WI38 (cell line): ENCODE data around the gene CHD9NB.

Experiments
- H3K4me3 ChIP-seq: 2 replicates; pipeline ENCODE4 v1.5.1; 2011; ENCODE audit warnings: low read depth, mild to moderate bottlenecking, control low read depth, low read length
- TF ChIP-seq, protein P1 (sequence below): IDR thresholded peaks from 2 replicates; pipeline ENCODE4 v1.5.1; 2012; ENCODE audit warnings: low read depth, mild to moderate bottlenecking, control low read depth, low read length

CHD9NB gene

GRCh38 chr16:53094013-53094630 is 41.4 kb upstream of the CHD9NB start:
- no peak overlapping the region for H3K4me3 ChIP-seq
- TF ChIP-seq, protein P1, sequence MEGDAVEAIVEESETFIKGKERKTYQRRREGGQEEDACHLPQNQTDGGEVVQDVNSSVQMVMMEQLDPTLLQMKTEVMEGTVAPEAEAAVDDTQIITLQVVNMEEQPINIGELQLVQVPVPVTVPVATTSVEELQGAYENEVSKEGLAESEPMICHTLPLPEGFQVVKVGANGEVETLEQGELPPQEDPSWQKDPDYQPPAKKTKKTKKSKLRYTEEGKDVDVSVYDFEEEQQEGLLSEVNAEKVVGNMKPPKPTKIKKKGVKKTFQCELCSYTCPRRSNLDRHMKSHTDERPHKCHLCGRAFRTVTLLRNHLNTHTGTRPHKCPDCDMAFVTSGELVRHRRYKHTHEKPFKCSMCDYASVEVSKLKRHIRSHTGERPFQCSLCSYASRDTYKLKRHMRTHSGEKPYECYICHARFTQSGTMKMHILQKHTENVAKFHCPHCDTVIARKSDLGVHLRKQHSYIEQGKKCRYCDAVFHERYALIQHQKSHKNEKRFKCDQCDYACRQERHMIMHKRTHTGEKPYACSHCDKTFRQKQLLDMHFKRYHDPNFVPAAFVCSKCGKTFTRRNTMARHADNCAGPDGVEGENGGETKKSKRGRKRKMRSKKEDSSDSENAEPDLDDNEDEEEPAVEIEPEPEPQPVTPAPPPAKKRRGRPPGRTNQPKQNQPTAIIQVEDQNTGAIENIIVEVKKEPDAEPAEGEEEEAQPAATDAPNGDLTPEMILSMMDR, result no peak

DNA sequence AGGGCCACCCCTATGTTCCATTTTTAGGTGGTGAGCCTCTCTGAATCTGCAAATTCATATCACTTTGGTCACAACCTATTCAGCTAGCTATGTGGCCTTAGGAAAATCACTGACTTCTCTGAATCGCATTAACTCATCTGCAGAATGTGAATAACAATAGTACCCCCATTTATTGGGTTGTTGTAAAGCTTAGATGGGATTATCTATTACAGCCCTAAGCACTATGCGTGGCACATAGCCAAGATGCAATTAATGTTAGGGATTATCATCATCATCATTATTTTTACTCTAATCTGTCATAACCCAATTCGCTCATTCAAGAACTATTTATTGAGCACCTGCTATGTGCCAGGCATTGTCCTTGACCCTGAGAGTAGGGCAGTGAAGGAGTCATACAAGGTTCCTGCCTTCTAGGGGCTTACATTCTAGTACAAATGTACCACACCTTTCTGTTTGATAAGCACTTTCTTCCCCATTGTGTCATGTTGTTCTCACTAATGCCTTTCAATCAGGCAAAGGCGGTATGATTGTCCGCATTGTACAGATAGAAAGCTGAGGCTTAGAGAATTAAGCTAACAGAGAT is 40.6 kb upstream of the CHD9NB start:
- H3K4me3 ChIP-seq, result no peak overlapping the region
- TF ChIP-seq, protein P1, result no peak

- TF ChIP-seq, protein P1, result no peak
- no peak overlapping the region for H3K4me3 ChIP-seq
Observed at GRCh38 chr16:53092284-53092683, 39.6 kb upstream of the CHD9NB start.

DNA sequence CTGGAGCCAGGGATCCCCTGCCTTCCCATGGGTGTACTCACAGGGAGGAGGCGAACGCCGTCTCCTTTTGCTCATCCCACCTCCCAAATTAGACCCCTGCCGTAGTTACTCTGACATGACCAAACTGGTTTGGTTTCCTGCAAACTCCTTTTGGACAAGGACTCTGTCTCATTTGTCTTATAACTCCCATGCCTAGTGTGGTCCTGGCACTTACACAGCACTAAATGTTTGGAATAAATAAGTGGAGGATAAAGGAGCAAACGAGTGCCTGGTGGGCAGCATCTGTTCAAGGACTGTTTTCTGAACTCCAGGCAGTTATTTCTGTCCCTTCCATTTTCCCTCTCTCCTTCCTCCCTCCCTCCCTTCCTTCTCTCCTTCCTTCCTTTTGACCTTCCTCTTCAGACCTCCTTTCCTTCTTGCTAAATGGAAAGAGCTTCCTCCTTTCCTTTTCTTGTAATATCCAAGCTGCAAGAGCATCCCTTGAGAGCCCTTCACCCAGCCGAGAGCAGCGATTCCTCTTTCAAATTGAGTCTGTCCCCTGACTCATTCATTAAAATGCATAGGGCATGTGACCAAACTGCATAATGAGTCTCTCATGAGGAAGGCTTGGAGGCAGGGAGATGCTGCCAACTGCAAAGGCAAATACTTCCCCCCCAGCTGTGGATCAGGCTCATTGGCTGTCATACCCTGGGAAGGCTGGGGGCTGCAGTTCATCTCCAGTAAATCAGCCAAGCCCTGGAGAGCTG is 38.9 kb upstream of the CHD9NB start:
- TF ChIP-seq, protein P1, result no peak

DNA sequence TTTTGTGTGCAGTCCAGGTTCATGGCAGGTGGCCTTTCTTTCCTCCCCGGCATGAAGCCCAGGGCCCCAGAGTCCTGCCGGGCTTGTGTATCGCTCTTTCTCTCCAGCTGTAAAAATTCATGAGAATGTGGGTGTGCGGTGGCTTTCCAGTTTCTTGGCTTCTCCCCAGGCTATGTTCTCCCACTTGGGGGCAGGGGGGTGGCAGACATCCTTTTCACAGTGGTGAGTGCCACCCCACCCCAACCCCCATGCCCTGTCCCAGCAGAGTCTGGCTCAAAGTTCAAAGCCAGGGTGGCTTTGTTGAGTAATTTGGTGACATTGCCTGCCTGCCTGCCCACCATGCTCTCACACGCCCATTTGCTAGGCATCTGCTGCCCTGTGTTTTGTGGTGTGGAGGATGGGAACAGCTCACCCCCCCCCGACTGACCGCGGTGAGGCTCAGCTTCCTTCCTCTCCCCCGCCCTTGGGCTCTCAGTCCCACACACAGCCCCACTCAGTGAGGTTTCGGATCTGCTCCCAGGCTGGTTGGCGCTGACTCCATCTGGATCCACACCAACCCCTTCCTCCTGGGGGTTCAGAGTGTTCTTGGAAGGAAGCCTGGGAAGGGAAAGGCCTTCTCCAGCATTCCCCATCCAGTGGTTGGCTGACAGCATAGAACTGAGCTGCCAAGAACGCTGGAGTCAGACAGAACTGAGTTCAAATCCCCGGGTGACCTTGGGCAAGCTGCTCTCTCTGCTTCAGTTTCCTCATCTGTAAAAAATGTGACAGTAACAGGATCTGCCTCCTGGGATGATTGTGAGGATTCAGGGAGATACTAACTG is 38.1 kb upstream of the CHD9NB start:
- TF ChIP-seq, protein P1, result no peak
- H3K4me3 ChIP-seq, result peak overlapping the region; percentile 18

More for the DNA sequence above, 38.9 kb upstream of the CHD9NB start:
- peak overlapping the region; percentile 32 for H3K4me3 ChIP-seq

DNA sequence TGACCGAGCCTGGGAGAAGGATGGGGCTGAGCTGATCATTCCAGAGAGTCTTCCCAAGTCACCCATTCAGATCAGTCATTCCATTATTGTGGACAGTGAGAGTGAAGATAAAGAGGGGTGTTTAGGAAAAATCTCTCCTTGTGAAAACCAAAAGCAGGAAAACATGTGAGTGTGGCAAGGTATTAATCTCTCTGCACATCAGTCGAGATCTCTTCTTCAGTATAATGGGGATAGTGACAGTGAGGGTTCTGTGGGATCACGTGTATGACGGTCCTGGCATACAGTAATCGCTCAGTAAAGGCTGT is 37.5 kb upstream of the CHD9NB start:
- H3K4me3 ChIP-seq, result no peak overlapping the region
- TF ChIP-seq, protein P1, result no peak
